ENCODE results near the gene PTPRG. TPM values are rescaled to one million over a fixed set of nuclear protein-coding genes. Genes with fewer than 3 reads are reported as not detected.

The PTPRG gene
- total and polyA plus RNA-seq, 4 donors, result 3.6 to 35.6 (median 8.1) TPM

GRCh38 chr3:61666615-61667330 lies 105.4 kb downstream of the PTPRG start:
- DNase-seq (ENCODE audit: low spot score), result no peak
- WGBS, result 66% methylated on average over 6 of the region's 6 CpGs
- TF ChIP-seq EGR1 (IDR thresholded peaks at IDR 0.05; ENCODE audit: low read depth in 2 of 2), result no peak
- TF ChIP-seq RAD21 (IDR thresholded peaks at IDR 0.05), result no peak
- TF ChIP-seq FOXA1 (IDR thresholded peaks at IDR 0.05), result no peak
- TF ChIP-seq CTCF (IDR thresholded peaks at IDR 0.05; ENCODE audit: low read depth, low read length, missing input control), result no peak
- TF ChIP-seq ATF3 (IDR thresholded peaks at IDR 0.05), result no peak
- TF ChIP-seq REST (IDR thresholded peaks at IDR 0.05), result no peak
- no peak for TF ChIP-seq HNF4G (IDR thresholded peaks at IDR 0.05)
- no peak for TF ChIP-seq JUND (IDR thresholded peaks at IDR 0.05)
- no peak for TF ChIP-seq GABPA (IDR thresholded peaks at IDR 0.05 in 1 of 2, conservative IDR thresholded peaks at IDR 0.05 in 1 of 2)
- TF ChIP-seq SP1 (IDR thresholded peaks at IDR 0.05), result no peak
- TF ChIP-seq TAF1 (conservative IDR thresholded peaks at IDR 0.05), result no peak
- no peak for TF ChIP-seq FOXA2 (IDR thresholded peaks at IDR 0.05)
- no peak for TF ChIP-seq RXRA (IDR thresholded peaks at IDR 0.05)
- peaks cover 2 to 19% (median 11%) of the 10 kb centered on the region in 4 donors for H3K4me1 ChIP-seq (ENCODE audit: control insufficient read depth in 4 of 4, insufficient read depth in 4 of 4, low read length in 3 of 4)
- no peak overlapping the region for H3K9ac ChIP-seq (ENCODE audit: low read depth in 1 of 2, low read length in 2 of 2)
- H3K4me3 ChIP-seq (ENCODE audit: low read depth in 1 of 3, low read length in 3 of 3), result no peak overlapping the region
- H3K9me3 ChIP-seq (ENCODE audit: control insufficient read depth in 4 of 4, low read length in 3 of 4), result no peaks in the 10 kb centered on the region
- H3K27me3 ChIP-seq (ENCODE audit: control insufficient read depth in 4 of 4, insufficient read depth in 4 of 4, low read length in 3 of 4), result no peaks in the 10 kb centered on the region
- no peak overlapping the region for H3K27ac ChIP-seq (ENCODE audit: low read depth in 1 of 2, low read length in 2 of 2)
- H3K36me3 ChIP-seq (ENCODE audit: control insufficient read depth in 4 of 4, insufficient read depth in 3 of 4, low read depth in 1 of 4, low read length in 3 of 4), result no peaks in the 10 kb centered on the region

GRCh38 chr3:61667383-61667782 lies 106.0 kb downstream of the PTPRG start:
- H3K4me3 ChIP-seq (ENCODE audit: low read depth in 1 of 3, low read length in 3 of 3), result no peak overlapping the region
- no peak overlapping the region for H3K27ac ChIP-seq (ENCODE audit: low read depth in 1 of 2, low read length in 2 of 2)
- H3K36me3 ChIP-seq (ENCODE audit: control insufficient read depth in 4 of 4, insufficient read depth in 3 of 4, low read depth in 1 of 4, low read length in 3 of 4), result no peaks in the 10 kb centered on the region
- H3K9ac ChIP-seq (ENCODE audit: low read depth in 1 of 2, low read length in 2 of 2), result no peak overlapping the region
- H3K9me3 ChIP-seq (ENCODE audit: control insufficient read depth in 4 of 4, low read length in 3 of 4), result no peaks in the 10 kb centered on the region
- no peak for DNase-seq (ENCODE audit: low spot score)
- WGBS, result 85% methylated on average over 6 of the region's 6 CpGs
- H3K4me1 ChIP-seq (ENCODE audit: control insufficient read depth in 4 of 4, insufficient read depth in 4 of 4, low read length in 3 of 4), result peaks cover 2 to 19% (median 11%) of the 10 kb centered on the region in 4 donors
- TF ChIP-seq TAF1 (conservative IDR thresholded peaks at IDR 0.05), result no peak
- TF ChIP-seq MAX (IDR thresholded peaks at IDR 0.05), result no peak
- no peak for TF ChIP-seq EGR1 (IDR thresholded peaks at IDR 0.05; ENCODE audit: low read depth in 2 of 2)
- no peak for TF ChIP-seq FOXA1 (IDR thresholded peaks at IDR 0.05)
- TF ChIP-seq ZBTB33 (IDR thresholded peaks at IDR 0.05), result no peak
- H3K27me3 ChIP-seq (ENCODE audit: control insufficient read depth in 4 of 4, insufficient read depth in 4 of 4, low read length in 3 of 4), result no peaks in the 10 kb centered on the region

Measured in liver (tissue), 9 donors.